Endothelial cell of umbilical vein (primary cell): ENCODE measurements around the gene CLEC11A. TPM values are rescaled to one million over a fixed set of nuclear protein-coding genes. Genes with fewer than 3 reads are reported as not detected.

ENCODE experiments used
- BruUV-seq: library from RNA; stranded (reverse); fragments of 400-500 nt; replicated peaks from 2 replicates; lab custom pipeline; 2021; lab: Mats Ljungman, UMichigan
- CTCF ChIA-PET: fragments of 300-600, 350-600 bp; sonication (Branson Sonifier 250); formaldehyde crosslinking; loops from one replicate; lab custom pipeline; 2021; ENCODE audit warnings: antibody characterized with exemption, inconsistent platforms; lab: Charles Lee
- POLR2A ChIA-PET: fragments of 300-600, 350-600 bp; sonication (Branson Sonifier 250); formaldehyde crosslinking; loops from one replicate; lab custom pipeline; 2021; ENCODE audit warnings: antibody characterized with exemption, inconsistent platforms; lab: Charles Lee
- DNase-seq: peaks from one replicate; pipeline ENCODE4 v3.0.0-alpha.2; 2011; ENCODE audit warnings: low read depth, low spot score
- FAIRE-seq: peaks from 2 replicates; lab custom pipeline; 2011; peaks lifted over from hg19 to GRCh38; lab: Jason Lieb, UNC
- H2AFZ ChIP-seq: 2 replicates; pipeline ENCODE4 v1.6.0; 2012; ENCODE audit warnings: low read depth, low read length, control low read depth, inconsistent platforms
- H3K27ac ChIP-seq: 2 replicates; pipeline ENCODE4 v1.5.1; 2011; ENCODE audit warnings: low read depth, mild to moderate bottlenecking, control low read depth, low read length, moderate library complexity; ENCODE audit not compliant: insufficient read depth
- H3K27me3 ChIP-seq, 2 experiments: 2 replicates each; pipeline versions ENCODE4 v1.6.0 to v1.6.1; 2011; ENCODE audit warnings: low read length in 2 of 2, mixed read lengths in 1 of 2; ENCODE audit not compliant: control insufficient read depth in 2 of 2, insufficient read depth in 2 of 2
- H3K36me3 ChIP-seq, 2 experiments: 2 replicates in 1 of 2; 3 replicates in 1 of 2; pipeline ENCODE4 v1.5.1; 2011; ENCODE audit warnings: low read length in 2 of 2, mild to moderate bottlenecking in 1 of 2, moderate library complexity in 1 of 2; ENCODE audit not compliant: control insufficient read depth in 2 of 2, insufficient read depth in 2 of 2; ENCODE audit errors: extremely low read depth in 1 of 2
- H3K4me1 ChIP-seq: 3 replicates; pipeline ENCODE4 v1.5.1; 2011; ENCODE audit warnings: mild to moderate bottlenecking, low read length; ENCODE audit not compliant: control insufficient read depth, insufficient read depth; ENCODE audit errors: extremely low read depth
- H3K4me2 ChIP-seq: 2 replicates; pipeline ENCODE4 v1.6.1; 2011; ENCODE audit warnings: low read length, control low read depth, mixed read lengths; ENCODE audit not compliant: insufficient read depth
- H3K4me3 ChIP-seq, 3 experiments: fragments of 200-600 bp in 1 of 3; sonication (generic), shearing (Covaris generic) in 1 of 3; replicated peaks in 1 of 3; 2 replicates each; pipeline ENCODE4 v1.5.1; 2011 to 2016; ENCODE audit warnings: control low read depth in 3 of 3, low read length in 3 of 3, mild to moderate bottlenecking in 2 of 3, inconsistent platforms in 1 of 3, low read depth in 1 of 3, moderate library complexity in 1 of 3; ENCODE audit not compliant: insufficient read depth in 1 of 3
- H3K79me2 ChIP-seq: 2 replicates; pipeline ENCODE4 v1.6.0; 2012; ENCODE audit warnings: low read length, inconsistent platforms; ENCODE audit not compliant: control insufficient read depth, insufficient read depth
- H3K9ac ChIP-seq: replicated peaks from 2 replicates; pipeline ENCODE3; 2011; ENCODE audit warnings: low read length, control low read depth; ENCODE audit not compliant: insufficient read depth; ENCODE audit errors: extremely low read depth
- H3K9me1 ChIP-seq: replicated peaks from 3 replicates; pipeline ENCODE4 v1.6.0; 2011; ENCODE audit warnings: mild to moderate bottlenecking, low read length; ENCODE audit not compliant: control insufficient read depth, insufficient read depth; ENCODE audit errors: extremely low read depth
- H3K9me3 ChIP-seq: replicated peaks from 2 replicates; pipeline ENCODE4 v1.5.1; 2012; ENCODE audit warnings: low read length, inconsistent platforms; ENCODE audit not compliant: control insufficient read depth, insufficient read depth
- H4K20me1 ChIP-seq: replicated peaks from 2 replicates; pipeline ENCODE3; 2011; ENCODE audit warnings: mild to moderate bottlenecking, low read length; ENCODE audit not compliant: control insufficient read depth, insufficient read depth; ENCODE audit errors: extremely low read depth
- CTCF ChIP-seq, 2 donors: IDR thresholded peaks; 1 replicate in 1 of 2; 2 replicates in 1 of 2; pipeline ENCODE4 v1.5.1; 2011; ENCODE audit warnings: low read length in 2 of 2, mild to moderate bottlenecking in 2 of 2, moderate library complexity in 2 of 2, control low read depth in 1 of 2, inconsistent platforms in 1 of 2, low read depth in 1 of 2; ENCODE audit not compliant: insufficient read depth in 1 of 2; ENCODE audit errors: extremely low read depth in 1 of 2
- EZH2 ChIP-seq: IDR thresholded peaks from 2 replicates; pipeline ENCODE4 v1.6.1; 2012; ENCODE audit warnings: borderline replicate concordance, low read depth, mild to moderate bottlenecking, moderate library complexity, low read length, inconsistent platforms; ENCODE audit not compliant: severe bottlenecking
- FOS ChIP-seq: IDR thresholded peaks from 2 replicates; pipeline ENCODE4 v1.6.1; 2011; ENCODE audit warnings: mild to moderate bottlenecking, low read length, moderate library complexity, borderline replicate concordance; ENCODE audit not compliant: insufficient read depth
- GATA2 ChIP-seq: IDR thresholded peaks from 2 replicates; pipeline ENCODE4 v1.7.0; 2011; ENCODE audit warnings: low read depth, mild to moderate bottlenecking, moderate library complexity, mixed read lengths, low read length; ENCODE audit not compliant: insufficient read length, insufficient read depth
- JUN ChIP-seq: IDR thresholded peaks from 2 replicates; pipeline ENCODE4 v1.6.1; 2011; ENCODE audit warnings: borderline replicate concordance, low read depth; ENCODE audit not compliant: insufficient read length, insufficient read depth
- MYC ChIP-seq: IDR thresholded peaks from one replicate; pipeline ENCODE4 v1.6.1; 2011; ENCODE audit warnings: mild to moderate bottlenecking, low read depth, low read length
- POLR2A ChIP-seq: IDR thresholded peaks from 2 replicates; pipeline ENCODE4 v1.6.1; 2012; ENCODE audit warnings: low read depth, mild to moderate bottlenecking, control low read depth, low read length
- POLR2AphosphoS5 ChIP-seq: IDR thresholded peaks from 2 replicates; pipeline ENCODE4 v1.6.1; 2012; ENCODE audit warnings: low read depth, mild to moderate bottlenecking, control low read depth, low read length, moderate library complexity; ENCODE audit not compliant: insufficient read depth
- dilution Hi-C: fragments of 300-500 bp; cut with MboI; formaldehyde crosslinking; loops from one replicate; pipeline ENCODE4 v1.15.0; 2019; ENCODE audit warnings: low sequenced_read_pairs; ENCODE audit not compliant: extremely low pct_ligation_motif_present
- intact Hi-C: fragments of 100-400 bp; cut with micrococcal nuclease; formaldehyde crosslinking; loops from one replicate; pipeline ENCODE4 v1.10.0; 2022
- polyA plus RNA-seq, 4 experiments: library from polyadenylated mRNA; depleted of rRNA in 3 of 4; stranded (reverse) in 3 of 4; unstranded in 1 of 4; fragments of >200 nt; gene quantifications; 2 replicates each; pipeline versions ENCODE4 v1.2.1 to v1.2.3, GENCODE V29; 2011 to 2012; ENCODE audit warnings: missing spikeins in 1 of 4
- total RNA-seq: library from RNA; stranded (reverse); gene quantifications from 2 replicates; pipeline ENCODE4 v1.2.3, GENCODE V29; 2021
- TF ChIP-seq, protein P1 (sequence below): IDR thresholded peaks from 2 replicates; pipeline ENCODE4 v1.6.1; 2011; ENCODE audit not compliant: insufficient read depth, insufficient read length

The CLEC11A gene
- total and polyA plus RNA-seq, 2 donors (not counting 3 experiments of a cell fraction or from before 2014, with no cell fraction given) = 10.4 to 30.1 TPM

DNA sequence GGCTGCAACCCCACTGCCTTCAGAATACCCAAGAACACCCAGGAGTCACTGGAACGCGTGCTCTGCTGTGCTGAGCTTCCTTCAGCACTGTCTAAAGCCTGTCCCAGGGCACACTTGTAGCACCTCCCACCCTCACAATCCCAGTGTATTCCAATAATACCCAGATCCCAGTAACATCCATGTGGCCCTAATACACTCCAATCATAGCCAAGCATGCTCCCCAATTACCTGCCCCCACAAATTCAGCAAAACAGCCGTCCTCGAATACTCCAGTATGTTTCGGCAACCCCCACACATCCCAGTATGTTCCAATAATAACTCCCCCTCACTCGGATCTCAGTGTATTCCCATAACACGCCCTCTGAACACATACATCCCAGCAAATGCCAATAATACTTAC lies 32.7 kb upstream of the CLEC11A start:
- Histone ChIP-seq H3K9me1 (no peaks in the 10 kb centered on the region), H3K4me1 (no peaks in the 10 kb centered on the region), H3K9ac (no peak overlapping the region), H4K20me1 (no peaks in the 10 kb centered on the region), H3K79me2 (no peaks in the 10 kb centered on the region), H3K9me3 (no peaks in the 10 kb centered on the region), H3K4me2 (no peak overlapping the region), H3K27me3 (peaks cover 14 to 31% of the 10 kb centered on the region in 2 experiments), H3K36me3 (no peaks in the 10 kb centered on the region), H3K4me3 (no peak overlapping the region), H2AFZ (no peak overlapping the region), H3K27ac (no peak overlapping the region)
- DNase-seq (no peak), FAIRE-seq (no peak)
- dilution Hi-C loops = no loop called here
- TF ChIP-seq MYC = no peak
- no peak for TF ChIP-seq GATA2
- TF ChIP-seq POLR2AphosphoS5 = no peak
- TF ChIP-seq CTCF (IDR thresholded peaks at IDR 0.05; ENCODE audit: extremely low read depth in 1 of 2, insufficient read depth in 1 of 2, low read depth in 1 of 2, low read length in 2 of 2) = no peak
- TF ChIP-seq POLR2A = no peak
- no peak for TF ChIP-seq FOS
- no peak for TF ChIP-seq EZH2
- no peak for TF ChIP-seq JUN
- TF ChIP-seq, protein P1, sequence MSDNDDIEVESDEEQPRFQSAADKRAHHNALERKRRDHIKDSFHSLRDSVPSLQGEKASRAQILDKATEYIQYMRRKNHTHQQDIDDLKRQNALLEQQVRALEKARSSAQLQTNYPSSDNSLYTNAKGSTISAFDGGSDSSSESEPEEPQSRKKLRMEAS = no peak
- intact Hi-C loops = no loop called here
- ChIA-PET POLR2A (no interaction called here), CTCF (interaction anchor here (1.1 to 1.5 kb wide), 2 partner anchors 10 to 21 kb away, joined by 3 to 8 read pairs; no protein-coding TSS in a partner anchor)
- BruUV-seq = no TSS peak
